GM20000 (cell line): ENCODE data around the gene KIF22.
"Not testable (repeated sequence)": the region's sequence is repeated elsewhere in the genome, so short reads cannot be mapped to it uniquely, and the experiment has no call there.

Experiments
- DNase-seq: peaks from one replicate; pipeline ENCODE4 v3.0.0; 2012; ENCODE audit warnings: low spot score
- TF ChIP-seq, protein P1 (sequence below): IDR thresholded peaks from 2 replicates; pipeline ENCODE4 v1.5.1; 2012; ENCODE audit warnings: mild to moderate bottlenecking, control low read depth; ENCODE audit errors: extremely low read depth, missing control alignments

The KIF22 gene

GRCh38 chr16:29770250-29770929 is 20.2 kb upstream of the KIF22 start:
- TF ChIP-seq, protein P1, sequence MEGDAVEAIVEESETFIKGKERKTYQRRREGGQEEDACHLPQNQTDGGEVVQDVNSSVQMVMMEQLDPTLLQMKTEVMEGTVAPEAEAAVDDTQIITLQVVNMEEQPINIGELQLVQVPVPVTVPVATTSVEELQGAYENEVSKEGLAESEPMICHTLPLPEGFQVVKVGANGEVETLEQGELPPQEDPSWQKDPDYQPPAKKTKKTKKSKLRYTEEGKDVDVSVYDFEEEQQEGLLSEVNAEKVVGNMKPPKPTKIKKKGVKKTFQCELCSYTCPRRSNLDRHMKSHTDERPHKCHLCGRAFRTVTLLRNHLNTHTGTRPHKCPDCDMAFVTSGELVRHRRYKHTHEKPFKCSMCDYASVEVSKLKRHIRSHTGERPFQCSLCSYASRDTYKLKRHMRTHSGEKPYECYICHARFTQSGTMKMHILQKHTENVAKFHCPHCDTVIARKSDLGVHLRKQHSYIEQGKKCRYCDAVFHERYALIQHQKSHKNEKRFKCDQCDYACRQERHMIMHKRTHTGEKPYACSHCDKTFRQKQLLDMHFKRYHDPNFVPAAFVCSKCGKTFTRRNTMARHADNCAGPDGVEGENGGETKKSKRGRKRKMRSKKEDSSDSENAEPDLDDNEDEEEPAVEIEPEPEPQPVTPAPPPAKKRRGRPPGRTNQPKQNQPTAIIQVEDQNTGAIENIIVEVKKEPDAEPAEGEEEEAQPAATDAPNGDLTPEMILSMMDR, result no peak
- no peak for DNase-seq

GRCh38 chr16:29772330-29772729 is 18.2 kb upstream of the KIF22 start:
- DNase-seq, result not testable (repeated sequence)

GRCh38 chr16:29774730-29775129 is 15.8 kb upstream of the KIF22 start:
- DNase-seq, result no peak
- TF ChIP-seq, protein P1, result no peak

DNA sequence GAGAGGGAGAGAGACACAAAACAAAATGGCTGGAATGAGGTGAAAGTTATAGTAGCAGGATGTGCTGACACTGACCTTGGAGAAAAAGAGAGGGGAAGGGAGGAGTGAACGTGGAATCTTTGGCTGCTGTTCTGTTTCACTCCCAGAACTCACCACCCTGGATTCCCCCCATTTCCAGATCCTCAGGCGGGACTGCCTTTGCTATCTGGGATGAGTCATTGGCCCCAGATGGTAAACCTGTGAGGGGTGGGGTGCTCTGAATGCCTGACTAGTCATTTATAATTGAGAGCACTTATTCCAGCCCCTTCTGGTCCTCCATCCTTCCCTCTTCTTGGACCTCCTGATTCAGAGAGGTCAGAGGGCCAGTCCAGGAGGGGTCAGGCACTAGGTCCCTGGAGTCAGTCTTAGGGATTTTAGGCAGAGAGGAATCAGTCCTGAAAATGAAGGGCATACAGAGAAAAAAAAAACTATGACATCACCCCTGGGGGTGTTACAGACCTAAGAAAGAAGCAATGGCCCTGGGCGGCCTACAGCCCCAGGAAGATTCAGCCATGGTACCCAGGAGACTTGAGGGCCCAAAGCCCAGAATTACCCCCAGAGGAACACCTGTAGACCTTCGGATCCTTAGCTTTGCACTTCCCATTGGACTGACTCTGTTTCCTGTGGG is 14.7 kb upstream of the KIF22 start:
- TF ChIP-seq, protein P1, result no peak
- DNase-seq, result no peak

- DNase-seq, result no peak
Measured at GRCh38 chr16:29777576-29778350, 12.8 kb upstream of the KIF22 start, which contains the start of gene ZG16. ZG16 (plus strand) TSS chr16:29778256; CDS start chr16:29779267, 1,011 bp downstream.

GRCh38 chr16:29779474-29779873 is 11.1 kb upstream of the KIF22 start:
- DNase-seq, result no peak
- TF ChIP-seq, protein P1, result no peak

More at GRCh38 chr16:29777576-29778350, 12.8 kb upstream of the KIF22 start, which contains the start of gene ZG16:
- TF ChIP-seq, protein P1, result no peak

- DNase-seq, result not testable (repeated sequence)
Measured at GRCh38 chr16:29783094-29783953, 7.2 kb upstream of the KIF22 start.

DNA sequence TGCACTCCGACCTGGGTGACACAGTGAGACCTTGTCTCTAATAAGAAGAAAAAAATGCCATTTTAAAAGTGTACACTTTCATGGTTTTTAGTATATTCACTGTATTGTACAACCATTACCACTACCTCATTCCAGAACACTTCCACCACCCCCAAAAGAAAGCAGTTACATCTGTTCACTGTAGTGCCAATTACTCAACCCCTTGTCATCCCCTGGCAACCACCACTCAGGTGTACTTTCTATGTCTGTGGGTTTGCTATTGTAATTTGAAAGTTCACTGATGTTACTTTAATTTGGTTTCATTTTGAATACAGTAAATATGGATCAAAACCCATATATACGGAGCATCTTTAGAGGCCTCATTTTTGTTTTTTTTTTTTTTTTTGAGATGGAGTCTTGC is 6.4 kb upstream of the KIF22 start:
- no peak for DNase-seq
- TF ChIP-seq, protein P1, result no peak
